ENCODE results near the gene ARAP3.
A peak's percentile ranks its signal among the peaks of the same experiment; 100 is the strongest.
"Not testable (repeated sequence)": the region's sequence is repeated elsewhere in the genome, so short reads cannot be mapped to it uniquely, and the experiment has no call there.

Gene ARAP3, protein sequence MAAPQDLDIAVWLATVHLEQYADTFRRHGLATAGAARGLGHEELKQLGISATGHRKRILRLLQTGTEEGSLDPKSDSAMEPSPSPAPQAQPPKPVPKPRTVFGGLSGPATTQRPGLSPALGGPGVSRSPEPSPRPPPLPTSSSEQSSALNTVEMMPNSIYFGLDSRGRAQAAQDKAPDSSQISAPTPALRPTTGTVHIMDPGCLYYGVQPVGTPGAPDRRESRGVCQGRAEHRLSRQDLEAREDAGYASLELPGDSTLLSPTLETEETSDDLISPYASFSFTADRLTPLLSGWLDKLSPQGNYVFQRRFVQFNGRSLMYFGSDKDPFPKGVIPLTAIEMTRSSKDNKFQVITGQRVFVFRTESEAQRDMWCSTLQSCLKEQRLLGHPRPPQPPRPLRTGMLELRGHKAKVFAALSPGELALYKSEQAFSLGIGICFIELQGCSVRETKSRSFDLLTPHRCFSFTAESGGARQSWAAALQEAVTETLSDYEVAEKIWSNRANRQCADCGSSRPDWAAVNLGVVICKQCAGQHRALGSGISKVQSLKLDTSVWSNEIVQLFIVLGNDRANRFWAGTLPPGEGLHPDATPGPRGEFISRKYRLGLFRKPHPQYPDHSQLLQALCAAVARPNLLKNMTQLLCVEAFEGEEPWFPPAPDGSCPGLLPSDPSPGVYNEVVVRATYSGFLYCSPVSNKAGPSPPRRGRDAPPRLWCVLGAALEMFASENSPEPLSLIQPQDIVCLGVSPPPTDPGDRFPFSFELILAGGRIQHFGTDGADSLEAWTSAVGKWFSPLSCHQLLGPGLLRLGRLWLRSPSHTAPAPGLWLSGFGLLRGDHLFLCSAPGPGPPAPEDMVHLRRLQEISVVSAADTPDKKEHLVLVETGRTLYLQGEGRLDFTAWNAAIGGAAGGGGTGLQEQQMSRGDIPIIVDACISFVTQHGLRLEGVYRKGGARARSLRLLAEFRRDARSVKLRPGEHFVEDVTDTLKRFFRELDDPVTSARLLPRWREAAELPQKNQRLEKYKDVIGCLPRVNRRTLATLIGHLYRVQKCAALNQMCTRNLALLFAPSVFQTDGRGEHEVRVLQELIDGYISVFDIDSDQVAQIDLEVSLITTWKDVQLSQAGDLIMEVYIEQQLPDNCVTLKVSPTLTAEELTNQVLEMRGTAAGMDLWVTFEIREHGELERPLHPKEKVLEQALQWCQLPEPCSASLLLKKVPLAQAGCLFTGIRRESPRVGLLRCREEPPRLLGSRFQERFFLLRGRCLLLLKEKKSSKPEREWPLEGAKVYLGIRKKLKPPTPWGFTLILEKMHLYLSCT (N-terminal part only)

DNA sequence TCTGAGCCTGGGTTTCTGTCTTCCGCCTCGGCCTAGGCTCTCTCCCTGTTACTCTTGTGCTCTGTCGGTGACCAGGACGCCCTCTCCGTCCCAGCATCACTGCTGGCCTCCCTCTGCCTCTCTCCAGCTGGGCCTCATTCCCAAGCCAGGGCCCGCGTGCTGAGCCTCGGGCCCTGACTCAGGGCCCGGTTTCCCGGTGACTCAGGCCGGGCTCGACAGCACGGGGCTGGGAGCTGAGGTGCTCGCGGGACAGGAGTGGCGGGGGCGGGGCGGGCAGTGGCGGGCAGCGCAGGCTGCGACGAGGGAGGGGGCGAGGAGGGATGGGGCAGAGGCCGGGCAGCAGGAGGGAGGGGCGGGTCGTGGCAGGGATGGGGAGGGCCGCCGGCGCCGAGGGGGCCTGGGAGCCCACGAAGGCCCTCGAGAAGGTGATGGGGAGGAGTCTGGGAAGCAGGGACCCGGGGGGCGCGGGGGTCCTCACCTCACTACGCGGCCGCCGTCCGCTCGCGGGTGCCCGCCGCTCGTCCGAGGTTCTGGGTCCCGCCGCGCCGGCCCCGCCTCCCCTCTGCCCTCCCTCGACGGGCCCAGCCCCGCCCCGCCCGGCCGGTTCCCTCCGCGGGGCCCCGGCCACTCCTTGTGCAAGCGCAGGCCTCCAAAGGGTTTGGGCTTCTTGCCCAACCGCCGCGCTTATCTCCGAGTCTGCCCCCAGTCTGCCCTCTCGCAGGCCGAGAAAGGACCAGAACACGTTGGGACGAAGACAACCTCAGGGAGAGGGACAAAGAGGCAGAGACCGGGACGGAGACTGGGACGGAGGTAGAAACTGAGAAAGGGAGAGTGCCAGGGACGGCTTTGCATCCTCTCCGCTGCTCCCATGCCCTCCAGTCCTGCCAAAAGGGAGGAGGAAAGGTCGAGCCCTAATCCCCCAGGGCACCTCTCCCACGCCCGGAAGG is at the start of gene ARAP3:
Gene ARAP3, minus strand, starts transcription at position 536 of the 947 bp plus-strand sequence. CDS start 1,744 bp downstream, outside the sequence.
- DNase-seq: peak; percentile 45

DNA sequence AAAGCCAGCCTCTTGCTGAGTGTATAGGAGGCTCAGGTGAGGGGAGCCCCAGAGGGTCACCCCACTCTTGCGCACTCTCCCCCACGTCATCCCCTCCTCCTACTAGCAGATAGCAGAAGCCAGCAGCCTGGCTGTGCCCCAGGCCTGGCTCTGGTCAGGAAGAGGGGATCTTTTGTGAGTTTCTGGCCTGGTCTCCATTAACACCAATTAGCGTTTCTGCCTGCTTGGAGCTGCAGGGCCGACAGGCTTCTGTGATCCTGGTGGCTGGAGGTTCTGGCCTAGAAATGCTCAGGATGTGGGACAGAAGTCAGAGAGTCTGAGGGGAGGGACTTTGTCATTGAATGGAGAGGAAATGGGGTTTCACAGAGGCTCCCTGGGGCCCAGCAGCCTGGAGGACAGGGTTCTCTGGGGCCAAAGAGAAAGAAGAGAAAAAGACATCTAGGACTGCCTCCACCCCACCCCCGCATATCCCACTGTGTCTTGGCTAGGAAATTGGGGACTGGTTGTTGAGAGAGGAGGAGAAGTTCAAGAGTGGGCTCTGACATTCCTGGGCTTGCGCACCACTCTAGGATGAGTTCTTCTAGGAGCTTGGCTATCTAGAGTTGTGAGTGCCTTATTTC is 47.5 kb upstream of the ARAP3 start:
- DNase-seq: no peak

DNA sequence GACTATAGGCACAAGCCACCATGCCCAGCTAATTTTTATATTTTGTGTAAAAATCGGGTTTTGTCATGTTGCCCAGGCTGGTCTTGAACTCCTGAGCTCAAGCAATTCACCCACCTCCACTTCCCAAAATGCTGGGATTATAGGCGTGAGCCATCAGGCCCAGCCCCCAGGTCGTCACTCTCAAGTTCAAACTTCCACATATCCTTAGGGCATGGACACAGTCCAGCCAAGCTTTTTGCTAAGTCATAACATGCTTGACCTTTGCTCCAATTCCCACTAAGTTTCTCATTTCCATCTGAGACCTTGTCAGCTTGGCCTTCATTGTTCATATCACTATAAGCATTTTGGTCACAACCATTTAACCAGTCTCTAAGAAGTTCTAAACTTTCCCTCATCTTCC is 43.9 kb upstream of the ARAP3 start:
- DNase-seq: no peak

DNA sequence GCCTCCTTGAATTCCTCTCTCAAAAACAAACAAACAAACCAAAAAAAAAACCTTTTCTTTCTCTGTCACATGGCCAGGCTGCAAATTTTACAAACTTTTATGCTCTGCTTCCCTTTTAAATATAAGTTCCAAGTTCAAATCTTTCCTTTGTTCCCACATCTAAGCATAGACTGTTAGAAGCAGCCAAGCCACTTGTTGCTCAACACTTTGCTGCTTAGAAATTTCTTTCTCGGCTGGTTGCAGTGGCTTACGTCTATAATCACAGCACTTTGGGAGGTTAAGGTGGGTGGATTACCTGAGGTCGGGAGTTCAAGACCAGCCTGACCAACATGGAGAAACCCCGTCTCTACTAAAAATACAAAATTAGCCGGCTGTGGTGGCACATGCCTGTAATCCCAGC is 43.1 kb upstream of the ARAP3 start:
- DNase-seq: not testable (repeated sequence)

DNA sequence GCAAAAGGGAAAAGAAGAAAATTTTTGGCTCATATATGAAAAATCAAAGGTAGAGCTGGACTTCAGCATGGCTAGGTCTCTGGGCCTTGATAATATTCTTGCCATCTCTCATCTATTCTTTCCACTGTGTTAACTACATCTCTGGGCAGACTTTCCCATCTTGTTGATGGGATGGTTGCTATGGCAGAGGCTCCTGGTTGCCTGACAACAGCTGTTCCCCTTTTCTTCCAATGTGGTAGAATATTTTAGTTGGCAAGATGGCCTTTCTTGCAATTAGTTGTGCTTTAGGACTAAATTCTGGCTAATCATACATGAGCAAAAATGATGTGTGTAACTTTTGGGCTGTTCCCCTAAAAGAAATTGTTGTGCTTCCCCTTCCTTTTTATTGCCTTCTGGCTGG is 40.2 kb upstream of the ARAP3 start:
- no peak for DNase-seq

DNA sequence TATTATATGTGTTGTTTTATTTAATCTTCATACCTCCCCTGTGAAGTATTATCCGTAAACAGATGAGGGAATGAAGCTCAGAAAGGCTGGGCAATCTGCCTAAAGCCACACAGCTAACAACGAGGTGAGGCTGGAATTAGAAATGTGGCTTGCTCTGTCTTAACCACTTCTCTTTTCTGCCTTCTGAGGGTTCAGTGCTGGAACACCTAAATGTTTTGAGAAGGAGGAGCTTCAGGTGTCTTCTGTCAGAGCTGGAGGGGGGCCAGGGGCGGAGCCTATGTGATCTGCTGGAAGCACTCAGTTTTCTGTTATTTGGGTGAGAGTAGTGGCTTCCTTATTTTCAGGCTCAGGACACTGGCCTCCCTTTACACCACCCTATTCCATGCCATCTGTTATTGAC is 35.0 kb upstream of the ARAP3 start:
- no peak for DNase-seq

DNA sequence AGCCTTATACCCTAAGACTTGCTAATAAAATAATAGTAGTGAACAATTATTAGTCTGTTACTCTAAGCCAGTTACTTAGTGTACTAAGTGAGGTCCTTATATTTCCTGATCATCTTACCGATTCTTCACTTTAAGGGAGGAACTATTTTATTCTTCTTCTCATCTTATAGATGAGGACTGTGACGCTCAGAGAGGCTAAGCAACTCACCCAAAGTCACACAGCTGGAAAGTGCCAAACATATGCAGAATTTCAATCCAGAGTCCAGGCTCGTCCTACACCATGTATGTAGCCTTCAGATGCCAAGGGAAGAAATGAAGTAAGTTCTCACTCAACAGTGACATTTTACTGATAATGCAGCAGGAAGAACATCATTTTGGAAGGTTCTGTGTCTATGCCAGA is 34.4 kb upstream of the ARAP3 start:
- DNase-seq: no peak

DNA sequence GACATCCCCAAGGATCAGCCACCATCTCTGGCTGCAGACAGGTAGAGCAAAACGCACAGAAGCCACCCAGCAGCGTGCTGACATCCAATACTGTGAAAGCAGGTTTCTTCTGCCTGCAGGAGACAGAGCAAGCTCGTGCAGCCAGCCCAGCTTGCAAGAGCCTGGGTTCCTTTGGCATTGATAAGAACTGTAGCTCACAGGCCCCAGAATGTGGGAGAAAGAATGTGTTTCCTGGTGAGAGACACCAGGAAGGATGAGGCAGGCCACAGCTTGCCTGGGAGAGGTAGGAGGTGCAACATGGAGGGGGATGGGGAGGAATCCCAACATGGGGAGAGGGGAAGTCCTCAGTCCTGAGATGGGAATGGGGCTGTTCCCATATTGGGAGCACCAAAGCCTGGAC is 34.0 kb upstream of the ARAP3 start:
- no peak for DNase-seq

DNA sequence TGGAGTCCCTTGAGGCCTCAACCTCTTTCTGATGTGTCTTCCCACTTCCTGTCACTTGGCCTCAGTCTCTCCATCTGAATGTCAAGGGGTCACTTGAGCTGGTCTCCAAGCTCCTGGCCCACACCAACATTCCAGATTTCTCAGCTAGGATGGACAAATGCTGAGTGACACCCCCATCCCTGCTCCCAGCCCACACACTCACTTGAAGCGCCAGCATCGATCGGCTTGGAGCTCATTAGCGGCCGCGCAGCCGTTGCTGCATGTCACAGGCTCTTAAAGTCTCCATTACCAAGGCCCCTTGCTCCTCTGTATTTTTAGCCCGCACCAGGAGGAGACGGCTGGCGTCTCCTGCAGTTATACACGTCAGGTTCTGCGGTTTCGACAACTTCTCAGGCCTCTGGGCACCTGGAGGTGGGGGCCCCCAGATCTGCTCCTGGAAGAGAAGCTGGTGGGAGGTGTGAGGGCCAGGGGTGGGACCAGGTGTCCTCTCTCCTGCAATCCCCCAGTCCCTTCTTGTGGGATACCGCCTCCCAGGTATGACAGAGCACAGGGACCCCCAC is 33.4 kb upstream of the ARAP3 start:
- DNase-seq: no peak

DNA sequence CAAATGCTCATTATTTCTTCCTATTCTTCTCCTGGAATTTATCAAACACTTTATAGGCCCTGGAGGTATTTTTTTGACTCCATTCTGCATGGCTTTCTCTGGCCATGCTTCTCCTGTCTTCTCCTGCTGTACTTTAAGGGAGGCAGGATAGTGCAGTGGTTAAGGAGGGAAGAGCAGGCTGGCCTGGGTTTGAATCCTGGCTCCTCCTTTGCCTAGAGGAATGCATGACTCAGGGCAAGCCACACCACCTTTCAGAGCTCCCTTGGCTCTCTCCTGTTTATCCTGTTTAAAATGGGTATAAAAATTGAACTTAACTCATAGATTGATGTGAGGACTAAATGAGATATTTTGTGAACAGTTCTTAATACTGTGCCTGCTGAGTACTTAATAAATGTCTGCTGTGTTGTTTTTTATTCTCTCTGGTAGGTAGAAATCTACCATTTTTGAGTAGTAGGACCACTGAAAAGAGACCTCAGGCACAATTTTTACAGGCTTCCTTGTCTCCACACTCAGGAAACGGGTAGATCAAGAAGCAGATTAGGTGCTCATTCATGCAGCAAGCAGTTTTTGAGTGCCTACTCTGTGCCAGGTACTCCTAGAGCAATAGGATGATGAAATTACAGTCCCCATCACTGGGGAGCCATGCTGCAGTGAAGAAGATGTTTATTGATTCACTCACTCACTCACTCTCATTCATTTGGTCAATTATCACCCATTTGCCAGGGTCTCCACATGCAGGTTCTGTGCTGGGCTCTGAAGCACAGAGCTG is 32.7 kb upstream of the ARAP3 start:
- DNase-seq: no peak

DNA sequence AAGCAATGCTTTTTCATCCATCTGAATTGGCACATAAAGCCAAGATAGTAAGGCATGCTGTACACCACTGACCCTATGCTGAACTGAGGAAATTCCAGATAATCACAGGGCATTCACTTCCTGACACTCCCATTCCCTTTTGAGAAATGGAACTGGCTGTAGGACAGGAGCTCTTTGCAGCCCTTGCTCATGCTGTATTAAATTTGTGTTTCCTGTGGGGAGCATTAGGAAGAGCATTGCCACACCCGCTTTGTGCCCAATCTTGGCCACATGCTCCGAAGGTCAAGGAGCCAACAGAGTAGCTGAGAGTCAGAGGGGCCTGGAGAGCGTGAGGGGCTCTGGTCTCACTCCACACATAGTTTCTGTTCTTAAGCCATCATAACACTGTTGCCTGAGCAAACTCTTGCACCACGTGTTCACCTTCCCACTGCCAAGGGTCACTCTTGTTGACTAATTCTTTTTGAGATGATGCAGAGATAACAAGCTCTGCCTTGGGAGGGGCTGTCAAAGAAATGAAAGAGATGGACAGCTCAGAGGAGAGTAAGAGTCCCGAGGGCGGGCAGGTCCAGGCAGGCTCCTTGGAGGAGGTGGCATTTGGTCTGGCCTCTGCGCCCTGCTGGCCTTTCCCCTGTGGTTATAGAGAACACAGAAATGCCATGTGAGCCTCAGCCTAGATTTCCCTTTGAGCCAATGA is 31.7 kb upstream of the ARAP3 start:
- no peak for DNase-seq

DNA sequence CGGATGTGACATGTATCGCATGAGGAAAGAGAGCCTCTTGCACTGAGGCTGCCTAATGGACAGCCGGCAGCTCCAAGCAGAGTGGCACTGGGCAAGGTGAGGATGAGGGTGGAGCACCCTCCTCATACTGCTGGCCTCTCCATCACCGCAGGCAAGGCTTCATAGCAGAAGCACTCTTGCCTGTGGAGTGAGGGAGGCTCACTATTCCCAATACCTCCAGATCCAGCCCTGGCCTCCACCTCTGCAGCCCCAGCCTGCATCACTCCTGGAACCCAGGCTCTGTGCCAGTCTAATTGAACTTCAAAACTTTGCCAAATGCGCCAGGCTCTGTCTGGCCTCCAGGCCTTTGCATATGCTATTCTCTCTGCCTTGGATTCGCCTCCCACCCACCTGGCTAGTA is 29.7 kb upstream of the ARAP3 start:
- no peak for DNase-seq

DNA sequence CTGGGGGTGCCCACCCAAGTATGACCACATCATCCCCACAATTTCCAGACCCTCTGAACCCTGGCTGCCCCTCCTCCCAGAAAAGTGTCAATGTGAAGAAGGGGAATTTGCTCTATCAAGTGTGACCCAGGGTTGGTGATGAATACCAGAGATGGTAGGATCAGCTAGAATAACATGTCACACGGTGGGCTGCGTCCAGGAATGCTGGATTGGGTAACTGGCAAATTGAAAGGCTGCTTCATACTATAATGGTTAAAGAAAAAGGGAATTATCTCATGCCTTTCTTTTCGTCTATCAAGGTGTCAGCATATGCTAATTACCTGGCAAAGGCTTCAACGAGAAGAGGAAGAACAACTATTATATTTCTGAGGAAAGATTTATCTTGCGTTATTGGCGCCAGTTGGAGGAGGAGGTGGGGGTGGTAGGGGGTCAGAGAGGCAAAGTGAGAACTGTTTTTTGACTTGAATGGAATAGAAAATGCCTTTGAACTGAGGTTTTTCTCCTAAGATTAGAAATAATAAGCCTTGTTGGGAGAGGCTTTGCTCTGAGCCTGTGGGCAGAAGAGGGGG is 27.8 kb upstream of the ARAP3 start:
- DNase-seq: no peak

DNA sequence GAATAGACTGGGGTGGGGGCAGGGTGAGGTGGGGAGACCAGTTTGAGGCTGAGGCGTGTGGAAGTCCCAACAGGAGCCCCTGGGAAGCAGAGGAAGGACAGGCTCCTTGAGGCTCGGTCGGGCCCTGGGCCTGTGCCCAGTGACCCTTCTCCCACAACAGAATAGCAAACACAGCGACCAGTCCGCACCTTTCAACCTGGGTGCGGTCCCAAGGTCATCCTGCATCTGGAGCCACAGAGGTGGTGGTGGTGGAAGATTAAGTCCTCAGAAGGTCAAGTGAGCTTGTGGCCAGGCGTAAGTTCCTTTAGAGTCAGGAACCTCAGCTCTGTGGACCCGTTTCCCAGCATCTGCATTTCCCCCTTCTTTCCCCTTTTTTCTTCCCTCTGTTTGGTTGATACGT is 26.0 kb upstream of the ARAP3 start:
- no peak for DNase-seq

DNA sequence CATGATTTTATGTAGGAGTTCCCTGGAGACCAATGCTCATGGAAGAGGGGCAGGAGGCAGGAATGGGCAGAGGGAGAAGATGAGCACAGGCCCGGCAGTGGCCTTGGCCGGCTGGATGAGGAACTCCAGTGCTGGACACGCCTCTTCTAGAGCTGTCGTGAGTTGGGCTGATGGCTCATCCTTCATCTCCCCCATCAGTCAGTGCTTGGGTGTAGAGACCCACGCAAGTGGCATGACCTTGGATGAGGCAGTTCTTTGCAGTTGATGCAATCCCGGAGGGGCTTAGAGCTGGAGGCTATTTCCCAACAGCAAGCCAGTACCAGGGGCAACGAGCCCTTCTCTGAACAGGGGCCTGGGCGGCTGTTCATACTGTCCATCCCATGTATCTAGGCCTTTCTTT is 25.5 kb upstream of the ARAP3 start:
- DNase-seq: no peak

DNA sequence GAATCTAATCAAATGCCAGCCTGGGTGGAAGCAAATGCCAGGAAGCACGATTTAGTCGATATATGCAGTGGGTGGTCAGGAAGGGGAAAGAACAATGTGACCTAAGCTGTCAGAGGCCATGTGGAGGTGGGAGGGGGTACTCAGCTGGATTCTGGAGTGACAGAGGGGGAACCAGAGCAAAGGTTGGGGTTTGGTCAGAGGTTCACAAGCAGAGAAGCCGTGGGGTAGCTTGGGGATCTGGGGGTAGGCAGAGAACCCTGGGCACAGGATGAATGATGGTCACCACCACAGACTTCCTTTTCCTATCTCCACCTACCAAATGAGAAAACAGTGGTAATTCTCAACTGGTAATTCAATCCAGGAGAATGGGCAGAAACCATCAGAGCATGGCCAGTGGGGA is 24.1 kb upstream of the ARAP3 start:
- DNase-seq: no peak

DNA sequence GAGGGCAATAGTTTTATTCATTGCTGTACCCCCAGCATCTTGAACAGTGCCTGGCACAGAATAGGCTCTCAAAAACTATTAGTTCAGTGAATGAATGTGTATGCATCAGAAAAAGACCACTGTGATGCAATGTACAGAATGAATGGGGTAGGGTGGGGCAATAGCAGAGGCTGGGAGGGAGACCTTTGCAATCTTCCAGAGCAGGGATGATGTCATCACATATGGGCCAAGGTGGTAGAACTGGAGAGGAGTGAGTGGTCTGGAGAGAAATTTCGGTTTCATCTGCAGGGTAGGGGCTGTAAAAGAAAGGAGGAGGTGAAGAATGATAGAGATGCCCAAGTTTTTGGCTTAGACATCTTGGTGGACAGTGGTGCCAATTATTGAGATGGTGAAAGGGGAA is 23.4 kb upstream of the ARAP3 start:
- DNase-seq: no peak

DNA sequence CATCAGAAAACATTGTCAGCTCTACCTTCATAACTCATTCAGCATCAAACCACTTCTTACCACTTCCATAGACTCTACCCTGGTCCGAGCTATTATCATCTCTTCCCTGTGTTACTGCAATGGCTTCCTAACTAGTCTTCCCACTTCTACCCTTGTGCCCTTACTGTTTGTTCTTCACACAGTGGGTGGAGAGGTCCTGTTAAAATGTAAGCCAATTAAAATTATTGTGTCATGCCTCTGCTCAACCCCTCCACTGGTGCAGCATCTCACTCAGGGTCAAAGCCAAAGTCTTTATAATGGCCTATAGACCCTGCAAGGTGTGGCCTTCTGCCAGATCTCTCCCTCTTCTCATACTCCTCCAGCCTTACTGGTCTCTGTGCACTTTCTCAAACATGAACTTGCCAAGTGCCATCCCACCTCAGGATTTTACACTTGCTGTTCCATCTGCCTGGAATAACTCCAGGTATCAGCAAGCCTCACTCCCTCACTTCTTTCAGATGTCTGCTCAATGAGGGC is 22.8 kb upstream of the ARAP3 start:
- no peak for DNase-seq

DNA sequence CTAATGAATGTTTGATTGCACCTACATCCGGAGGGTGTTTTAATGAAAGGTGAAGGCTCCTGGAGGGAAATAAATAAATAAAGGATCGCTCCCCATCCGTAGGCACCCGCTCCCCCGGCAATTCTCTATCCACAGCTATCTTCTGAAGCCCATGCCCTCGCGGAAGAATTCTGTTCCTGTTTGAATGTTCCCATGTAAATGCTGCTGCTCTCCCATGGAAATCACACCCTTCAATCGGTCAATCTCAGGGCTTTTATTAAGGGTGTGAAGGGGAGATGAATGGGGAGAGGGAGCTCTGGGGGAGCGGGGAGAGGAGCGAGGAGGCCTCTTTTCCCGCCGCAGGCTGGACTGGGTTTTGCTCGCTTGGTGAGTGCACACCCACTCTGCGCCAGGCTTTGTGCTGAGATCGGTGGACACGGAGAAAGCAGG is 21.1 kb upstream of the ARAP3 start:
- no peak for DNase-seq

Measured in activated CD4-positive, alpha-beta T cell treated with anti-CD3 and anti-CD28 coated beads for 48 hours (primary cell).